GM21737 (cell line): ENCODE measurements around the gene ULK4.
"Not testable (repeated sequence)": the region's sequence is repeated elsewhere in the genome, so short reads cannot be mapped to it uniquely, and the experiment has no call there.

Source experiments
- ATAC-seq: cut with Tn5 transposase; IDR thresholded peaks from one replicate; pipeline ENCODE4 v1.9.1; 2021; ENCODE audit warnings: mild to moderate bottlenecking, moderate library complexity; ENCODE audit not compliant: unreplicated experiment

ULK4 gene

DNA sequence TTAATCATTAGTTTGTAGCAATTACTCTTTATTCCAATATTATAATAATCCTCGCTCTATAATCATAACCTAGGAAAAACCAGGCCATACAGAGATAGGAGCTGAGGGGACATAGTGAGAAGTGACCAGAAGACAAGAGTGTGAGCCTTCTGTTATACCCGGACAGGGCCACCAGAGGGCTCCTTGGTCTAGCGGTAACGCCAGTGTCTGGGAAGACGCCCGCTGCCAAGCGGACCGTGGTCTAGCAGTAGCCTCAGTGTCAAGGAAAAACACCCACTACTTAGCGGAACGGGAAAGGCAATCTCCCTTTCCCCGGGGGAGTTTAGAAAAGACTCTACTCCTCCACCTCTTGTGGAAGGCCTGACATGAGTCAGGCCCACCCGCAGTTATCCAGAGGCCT, 266.1 kb downstream of the ULK4 start:
- not testable (repeated sequence) for ATAC-seq

- ATAC-seq = no peak
These were observed 268.1 kb downstream of the ULK4 start for GRCh38 chr3:41693799-41694198.

GRCh38 chr3:41690766-41691563, 270.9 kb downstream of the ULK4 start:
- ATAC-seq = no peak

DNA sequence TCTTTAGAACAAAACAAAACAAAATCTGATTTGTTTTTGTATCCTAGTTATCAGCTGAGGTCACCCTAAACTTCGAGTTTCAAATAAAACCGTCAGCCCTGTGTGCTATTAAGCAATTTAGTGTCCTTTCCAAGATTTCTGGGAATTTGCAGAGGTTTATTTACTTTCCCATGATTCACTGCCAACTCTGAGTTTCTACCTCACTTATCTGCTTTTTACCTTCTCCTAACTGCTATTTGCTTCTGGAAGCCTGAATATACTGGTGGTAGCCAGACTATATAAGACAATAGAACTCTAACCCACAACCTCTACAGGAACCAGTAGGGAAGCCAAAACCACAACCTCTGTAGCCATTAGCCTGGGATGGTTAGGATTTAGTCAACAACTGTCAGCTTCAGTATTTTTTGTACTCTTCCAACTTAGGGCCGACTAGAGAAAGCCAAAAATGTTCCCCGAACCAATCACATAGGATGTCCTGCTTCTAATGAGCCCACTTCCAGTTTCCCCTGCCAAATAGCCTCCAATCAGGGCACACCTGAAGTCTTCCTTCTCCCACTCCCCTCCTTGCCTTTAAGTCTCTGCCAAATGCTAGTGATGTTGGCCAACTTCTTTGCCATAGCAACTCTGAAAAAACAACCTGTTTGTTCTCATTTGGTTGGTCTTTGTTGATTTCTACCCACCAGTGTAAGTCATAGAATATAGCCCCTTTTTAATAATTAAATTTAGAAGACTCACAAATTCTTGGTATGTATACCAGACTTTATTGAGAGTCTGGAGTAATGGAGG, 273.1 kb downstream of the ULK4 start:
- ATAC-seq = no peak

DNA sequence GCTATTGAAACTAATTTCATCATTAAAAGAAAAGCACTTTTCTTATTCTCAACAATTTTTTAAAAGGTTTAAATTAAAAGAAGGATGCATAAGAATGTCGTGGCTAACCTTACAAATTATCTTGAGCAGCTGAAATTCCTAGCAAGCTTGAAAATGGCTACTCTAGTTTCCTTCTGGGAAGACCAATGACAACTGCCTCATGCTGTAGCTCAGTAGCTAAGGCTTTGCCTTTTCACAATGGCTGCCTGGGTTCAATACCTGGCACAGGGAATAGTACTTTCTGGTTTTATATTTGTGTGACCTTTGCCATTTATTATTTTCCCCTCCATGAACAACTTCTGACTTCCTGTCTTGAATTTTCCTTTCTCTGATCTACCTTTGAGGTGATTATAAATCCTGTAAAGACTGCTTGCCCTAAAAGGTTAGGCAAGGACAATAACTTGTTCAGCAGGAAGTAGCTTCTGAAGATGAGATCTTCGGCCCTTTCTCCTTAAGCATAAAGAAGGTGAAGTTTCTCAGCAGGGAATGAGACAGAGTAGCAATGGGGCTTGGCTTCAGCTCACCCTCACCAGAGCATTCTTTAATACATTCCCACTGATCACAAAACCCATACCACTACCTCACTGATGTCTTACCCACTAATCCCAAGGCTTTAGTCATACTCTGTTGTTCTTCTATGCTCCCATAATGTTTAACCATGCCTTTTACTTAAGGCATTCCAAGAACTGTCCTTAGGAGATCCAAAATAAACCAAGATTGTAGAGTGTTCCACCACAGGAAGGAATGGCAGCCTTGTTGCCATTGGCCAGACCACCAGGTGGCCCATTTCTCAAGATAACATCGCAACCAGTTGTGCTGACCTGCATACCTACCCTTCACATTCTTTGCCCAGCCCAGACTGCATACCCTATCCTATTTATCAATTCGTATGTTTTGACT, 276.8 kb downstream of the ULK4 start:
- ATAC-seq = no peak

DNA sequence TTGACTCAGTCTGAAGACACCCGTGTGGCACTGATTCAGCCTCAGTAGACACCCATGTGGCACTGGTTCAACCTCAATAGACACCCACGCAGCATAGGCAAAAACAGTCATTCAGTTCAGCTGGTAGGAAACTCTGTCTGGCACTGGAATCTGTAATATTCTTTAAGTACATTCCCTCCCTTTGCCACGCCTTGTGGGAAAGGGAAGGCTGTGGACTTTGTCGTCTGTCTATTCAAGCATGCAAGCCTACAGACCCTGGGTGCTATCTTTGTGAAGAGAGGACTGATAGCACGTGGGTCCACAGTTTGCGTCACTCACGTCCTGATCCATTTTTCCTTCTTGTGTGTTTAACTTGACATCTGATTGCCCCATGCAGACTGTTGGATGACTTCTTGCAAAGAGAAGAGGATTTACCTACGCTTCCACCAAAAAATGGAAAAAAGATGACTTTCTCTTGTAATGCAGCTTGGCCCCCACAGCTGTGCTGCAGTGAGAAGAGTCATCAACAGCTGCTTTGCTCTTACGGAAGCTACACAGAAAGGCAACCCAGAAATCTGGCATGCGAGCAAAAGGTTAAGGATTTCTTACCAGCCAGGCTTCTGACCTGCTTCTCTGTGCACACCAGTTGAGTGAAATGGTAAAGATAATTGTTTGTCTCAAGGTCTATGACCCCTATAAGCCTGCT, 278.1 kb downstream of the ULK4 start:
- ATAC-seq = no peak

DNA sequence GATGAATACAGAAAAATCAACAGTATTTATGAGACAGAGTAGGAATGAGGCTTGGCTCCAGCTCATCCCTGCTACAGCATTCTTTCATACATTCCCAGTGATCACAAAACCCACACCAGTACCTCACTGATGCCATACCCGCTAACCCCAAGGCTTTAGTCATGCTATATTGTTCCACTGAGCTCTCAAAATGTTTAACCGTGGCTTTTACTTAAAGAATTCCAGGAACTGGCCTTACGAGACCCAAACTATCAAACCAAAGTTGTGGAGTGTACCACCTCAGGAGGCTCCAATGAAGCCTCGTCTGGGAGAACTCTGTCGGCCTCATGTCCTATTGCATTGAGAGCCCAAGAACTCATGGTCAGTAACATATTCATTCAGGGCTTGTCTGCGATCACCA, 278.9 kb downstream of the ULK4 start:
- no peak for ATAC-seq

DNA sequence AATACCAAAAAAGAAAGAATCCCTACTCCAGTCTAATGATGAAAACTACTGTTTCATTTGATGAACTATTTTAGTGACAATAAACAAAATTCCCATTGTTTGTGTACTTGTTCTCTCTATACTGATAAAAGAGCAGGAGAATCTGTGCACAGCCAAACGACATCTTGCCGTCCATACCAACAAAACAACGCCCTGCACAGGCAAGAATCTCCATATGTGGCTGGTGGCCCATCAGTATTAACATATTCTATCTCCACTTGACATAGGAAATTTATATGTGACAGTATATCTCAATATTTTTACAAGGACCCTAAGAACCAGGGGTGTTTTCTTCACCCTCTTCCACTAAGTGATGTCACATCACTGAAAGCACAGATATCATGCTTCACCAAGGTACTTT, 279.5 kb downstream of the ULK4 start:
- ATAC-seq = no peak

DNA sequence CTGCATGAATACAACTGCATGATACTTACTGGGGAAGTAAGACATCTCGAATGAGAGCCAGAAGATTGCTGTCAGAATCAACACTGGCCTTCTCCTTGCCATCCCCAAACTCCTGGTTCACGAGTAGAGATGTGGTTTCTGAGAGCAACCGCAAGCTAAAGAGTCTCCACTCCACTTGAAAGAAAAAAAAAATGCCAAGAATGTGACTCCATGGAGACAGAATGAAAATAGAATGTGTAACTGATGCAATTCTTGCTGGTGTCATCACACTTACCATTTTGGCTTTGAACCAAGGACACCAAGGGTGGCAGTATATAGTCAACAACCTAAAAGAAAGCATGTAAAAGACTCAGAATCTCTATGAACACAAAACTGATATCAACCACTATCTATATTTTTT, 280.4 kb downstream of the ULK4 start:
- ATAC-seq = no peak

DNA sequence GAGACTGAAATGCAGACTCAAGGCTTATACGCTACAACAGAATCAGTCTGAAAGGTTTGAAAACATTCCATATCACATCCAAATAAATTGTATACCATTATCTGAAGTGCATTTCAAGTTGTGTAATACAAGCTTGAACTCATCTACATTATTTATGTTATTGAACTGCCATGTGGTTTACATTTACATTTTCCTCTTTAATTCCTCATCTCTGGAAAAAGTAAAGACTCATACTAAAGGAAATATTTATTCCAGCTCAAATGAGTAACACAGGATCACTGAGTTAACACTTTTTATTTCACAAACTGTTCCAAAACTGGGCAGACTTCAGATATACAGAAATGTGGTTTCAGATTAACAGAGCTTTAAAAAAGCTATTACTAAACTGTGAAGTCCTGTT, 282.5 kb downstream of the ULK4 start:
- ATAC-seq = no peak

- ATAC-seq = not testable (repeated sequence)
These were observed 286.8 kb downstream of the ULK4 start for GRCh38 chr3:41675102-41675501.

- no peak for ATAC-seq
These were observed 287.5 kb downstream of the ULK4 start for GRCh38 chr3:41674449-41674848.

- ATAC-seq = no peak
These were observed 288.3 kb downstream of the ULK4 start for GRCh38 chr3:41673650-41674049.

DNA sequence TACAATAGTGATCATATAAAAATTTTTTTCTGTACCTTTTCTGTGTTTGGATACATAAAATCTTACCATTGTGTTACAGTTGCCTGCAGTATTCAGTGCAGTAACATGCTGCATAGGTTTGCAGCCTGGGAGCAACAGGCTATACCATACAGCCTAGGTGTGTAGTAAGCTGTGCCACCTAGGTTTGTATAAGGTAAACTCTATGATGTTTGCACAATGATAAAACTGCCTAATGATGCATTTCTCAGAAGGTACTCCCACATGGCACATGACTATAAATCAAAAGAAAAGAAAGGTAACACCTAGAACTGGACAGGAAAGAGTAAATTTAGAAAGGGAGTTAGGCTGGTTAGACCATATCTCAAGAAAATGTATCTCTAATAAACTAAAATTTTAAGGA, 293.5 kb downstream of the ULK4 start:
- ATAC-seq = no peak

DNA sequence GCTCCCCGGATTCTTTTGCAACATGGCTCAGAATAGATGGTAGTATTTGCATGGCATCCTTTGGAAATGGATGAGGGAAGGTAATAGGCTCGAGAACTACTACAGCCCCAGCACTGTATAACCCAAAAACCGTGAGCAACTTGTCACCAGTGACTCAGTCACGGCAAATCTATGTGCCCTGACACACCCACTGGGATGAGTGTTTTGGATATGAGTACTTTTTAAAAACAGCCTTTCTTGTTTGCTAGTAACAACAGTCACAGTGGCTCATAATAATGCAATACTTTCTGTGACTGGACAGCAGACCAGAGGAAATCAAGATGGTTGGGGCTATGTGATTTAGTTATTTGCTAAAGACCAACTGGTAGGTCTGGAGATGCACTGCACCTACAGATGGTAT, 299.6 kb downstream of the ULK4 start:
- ATAC-seq = no peak

DNA sequence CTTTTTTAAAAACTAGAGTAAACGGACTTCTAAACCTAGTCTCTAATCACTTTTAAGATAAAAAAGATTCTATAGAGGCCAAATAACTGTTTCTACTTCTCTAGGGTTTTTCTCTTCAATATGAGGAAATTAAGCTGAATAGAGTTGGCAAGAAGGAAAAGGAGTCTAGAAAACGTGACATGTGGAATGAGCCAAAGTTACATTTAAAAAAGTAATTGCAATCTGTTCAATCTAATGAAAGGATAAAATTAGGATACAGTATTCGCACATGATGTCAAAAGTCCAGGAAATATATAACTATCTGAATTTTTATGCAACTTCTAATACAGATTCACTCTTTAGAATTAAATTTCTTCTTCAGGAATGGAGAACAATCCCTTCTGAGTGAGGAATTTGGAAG, 300.1 kb downstream of the ULK4 start:
- ATAC-seq = no peak

GRCh38 chr3:41660510-41660909, 301.4 kb downstream of the ULK4 start:
- no peak for ATAC-seq

DNA sequence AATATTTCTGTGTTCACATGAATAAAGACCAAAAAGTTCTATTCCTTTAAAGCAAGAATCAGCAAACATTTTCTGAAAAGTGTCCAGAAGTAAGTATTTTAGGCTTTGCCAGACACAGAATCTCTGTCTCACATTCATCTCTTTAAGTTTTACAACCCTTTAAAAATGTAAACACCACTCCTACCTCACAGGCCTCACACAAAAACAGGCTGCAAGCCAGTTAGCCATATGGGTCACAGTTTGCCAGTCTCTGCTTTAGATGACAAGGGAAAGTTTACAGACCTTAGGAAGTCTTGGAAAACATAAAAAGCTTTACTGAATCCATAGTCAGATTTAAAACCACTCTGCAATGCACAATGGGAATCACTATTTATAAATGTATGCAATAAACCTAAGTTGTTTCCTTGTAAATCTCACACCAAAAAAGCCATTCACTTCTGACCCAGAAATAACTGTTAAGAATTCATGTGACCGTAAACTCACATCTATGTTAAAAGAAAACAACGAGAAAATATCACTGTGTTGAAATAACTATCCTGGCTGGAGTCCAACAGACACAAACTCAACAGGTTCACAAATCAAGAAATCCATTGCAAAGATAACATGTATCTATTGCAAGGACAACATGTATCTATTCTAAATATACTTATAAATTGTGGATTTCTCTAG, 308.2 kb downstream of the ULK4 start:
- ATAC-seq = no peak

GRCh38 chr3:41652931-41653330, 309.0 kb downstream of the ULK4 start:
- ATAC-seq = no peak

DNA sequence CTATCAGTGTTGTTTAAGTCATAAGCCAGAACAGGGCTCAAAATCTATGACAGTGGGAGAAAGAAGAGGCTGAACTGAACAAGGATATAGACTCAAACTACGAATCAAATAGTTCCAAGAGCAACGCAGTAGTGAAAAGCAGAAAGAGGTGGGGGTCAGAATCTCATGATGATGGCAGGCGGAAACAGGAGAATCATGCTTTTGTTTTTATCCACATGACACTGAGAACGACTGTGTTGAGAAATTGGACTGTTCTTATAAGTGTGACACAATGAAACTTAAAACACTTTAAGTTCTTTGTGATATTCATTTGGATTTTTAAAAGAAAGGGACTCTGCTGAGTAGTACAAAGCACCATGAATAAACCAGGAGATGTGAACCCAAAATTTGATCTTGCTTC, 309.4 kb downstream of the ULK4 start:
- ATAC-seq = no peak
